ENCODE data around the gene RNU1-3.
"Not testable (repeated sequence)": the region's sequence is repeated elsewhere in the genome, so short reads cannot be mapped to it uniquely, and the experiment has no call there.

Gene RNU1-3

GRCh38 chr1:16628361-16629111 lies 38.2 kb downstream of the RNU1-3 start:
- intact Hi-C loops (cut with DNase I) = no loop called here
- peak in 18 of 42 donors; percentile 2 to 44 (median 17) for DNase-seq

GRCh38 chr1:16626409-16626983 lies 40.3 kb downstream of the RNU1-3 start:
- peak in 7 of 42 donors; percentile 2 to 23 (median 15) for DNase-seq
- intact Hi-C loops (cut with DNase I) = not testable (repeated sequence)

- DNase-seq = peak in 14 of 42 donors; percentile 3 to 55 (median 18)
- intact Hi-C loops (cut with DNase I) = no loop called here
Measured at GRCh38 chr1:16625497-16626408, 41.0 kb downstream of the RNU1-3 start.

GRCh38 chr1:16623812-16624719 lies 42.7 kb downstream of the RNU1-3 start:
- DNase-seq = peak in 16 of 42 donors; percentile 4 to 54 (median 24)

GRCh38 chr1:16623337-16623736 lies 43.4 kb downstream of the RNU1-3 start:
- peak in 15 of 42 donors; percentile 2 to 43 (median 17) for DNase-seq
- intact Hi-C loops (cut with DNase I) = not testable (repeated sequence)

More at GRCh38 chr1:16623812-16624719, 42.7 kb downstream of the RNU1-3 start:
- intact Hi-C loops (cut with DNase I) = not testable (repeated sequence)

- intact Hi-C loops (cut with DNase I) = loop anchor here (1.0 kb wide), 1 partner anchor 327 kb away; no protein-coding TSS in a partner anchor
- peak in 24 of 42 donors; percentile 2 to 45 (median 16) for DNase-seq
Measured at GRCh38 chr1:16621681-16622315, 45.0 kb downstream of the RNU1-3 start.

GRCh38 chr1:16621300-16621658 lies 45.5 kb downstream of the RNU1-3 start:
- DNase-seq = peak in 2 of 42 donors; percentile 2 to 7
- intact Hi-C loops (cut with DNase I) = no loop called here

GRCh38 chr1:16619803-16620501 lies 46.8 kb downstream of the RNU1-3 start:
- intact Hi-C loops (cut with DNase I) = not testable (repeated sequence)
- DNase-seq = peak in 27 of 42 donors; percentile 1 to 44 (median 13)

GRCh38 chr1:16618719-16619118 lies 48.0 kb downstream of the RNU1-3 start:
- DNase-seq = peak in 27 of 42 donors; percentile 3 to 85 (median 54)
- intact Hi-C loops (cut with DNase I) = no loop called here

- intact Hi-C loops (cut with DNase I) = no loop called here
- DNase-seq = peak in 12 of 42 donors; percentile 1 to 43 (median 8)
Measured at GRCh38 chr1:16617778-16618580, 48.8 kb downstream of the RNU1-3 start.

GRCh38 chr1:16617114-16617631 lies 49.6 kb downstream of the RNU1-3 start:
- intact Hi-C loops (cut with DNase I) = no loop called here
- peak in 28 of 42 donors; percentile 2 to 52 (median 18) for DNase-seq

Data from head of caudate nucleus (tissue), 42 donors.